ENCODE measurements around the gene EFHC1.
"Not testable (repeated sequence)": the region's sequence is repeated elsewhere in the genome, so short reads cannot be mapped to it uniquely, and the experiment has no call there.

Gene EFHC1

GRCh38 chr6:52400313-52401041 is 19.7 kb upstream of the EFHC1 start:
- no peak for DNase-seq

DNA sequence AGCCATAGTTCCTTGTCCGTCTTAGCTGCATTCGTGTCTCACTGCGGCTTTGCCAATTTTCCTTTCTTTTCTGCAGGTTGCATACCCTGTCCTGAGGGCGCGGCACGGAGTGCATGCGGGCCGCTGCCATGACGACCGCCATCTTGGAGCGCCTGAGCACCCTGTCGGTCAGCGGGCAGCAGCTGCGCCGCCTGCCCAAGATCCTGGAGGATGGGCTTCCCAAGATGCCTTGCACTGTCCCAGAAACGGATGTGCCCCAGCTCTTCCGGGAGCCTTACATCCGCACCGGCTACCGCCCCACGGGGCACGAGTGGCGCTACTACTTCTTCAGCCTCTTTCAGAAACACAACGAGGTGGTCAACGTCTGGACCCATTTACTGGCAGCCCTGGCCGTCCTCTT is 17.1 kb upstream of the EFHC1 start:
- no peak for DNase-seq

GRCh38 chr6:52403627-52404026 is 16.5 kb upstream of the EFHC1 start:
- DNase-seq: peak; percentile 26

- DNase-seq: no peak
These were observed 14.9 kb upstream of the EFHC1 start for GRCh38 chr6:52405243-52405642.

- peak; percentile 38 for DNase-seq
These were observed 12.7 kb upstream of the EFHC1 start for GRCh38 chr6:52407467-52407866.

DNA sequence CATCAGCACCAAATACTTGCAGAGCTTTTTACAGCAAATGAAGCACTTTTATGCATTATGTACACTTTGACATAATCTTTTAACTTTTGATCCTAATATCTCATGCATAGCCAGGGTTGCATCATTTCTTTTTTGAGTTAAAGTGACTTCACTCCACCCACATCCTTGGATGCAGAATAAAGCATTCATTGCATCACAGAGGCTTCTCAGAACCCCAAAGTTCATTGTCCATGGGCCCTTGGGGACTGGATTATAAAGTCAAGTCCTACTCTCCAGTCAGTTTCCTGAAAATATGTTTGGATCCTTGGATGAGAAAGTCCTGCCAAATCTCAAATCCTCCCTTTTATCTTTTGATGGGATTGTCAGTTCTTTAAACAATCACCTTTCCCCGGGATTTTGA is 10.6 kb upstream of the EFHC1 start:
- DNase-seq: no peak

GRCh38 chr6:52410979-52411378 is 9.2 kb upstream of the EFHC1 start:
- DNase-seq: no peak

DNA sequence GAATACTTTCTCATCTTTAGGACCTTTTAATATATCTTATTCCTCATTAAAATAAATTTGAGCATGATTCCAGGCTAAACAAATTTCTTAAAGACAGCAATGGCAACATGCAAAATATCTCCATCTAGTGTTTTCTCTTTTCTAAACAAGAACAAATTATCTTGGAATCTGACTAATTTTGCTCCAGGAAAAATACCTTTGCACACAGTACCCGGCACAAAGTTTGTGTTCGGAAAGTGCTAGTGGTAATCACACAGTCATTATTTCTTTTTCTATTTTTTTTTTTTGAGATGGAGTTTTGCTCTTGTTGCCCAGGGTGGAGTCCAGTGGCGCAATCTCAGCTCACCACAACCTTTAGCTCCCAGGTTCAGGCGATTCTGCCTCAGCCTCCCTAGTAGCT is 8.2 kb upstream of the EFHC1 start:
- no peak for DNase-seq

- no peak for DNase-seq
These were observed 4.8 kb upstream of the EFHC1 start for GRCh38 chr6:52415333-52415732.

- no peak for DNase-seq
These were observed 4.1 kb upstream of the EFHC1 start for GRCh38 chr6:52415917-52416628.

- peak; percentile 73 for DNase-seq
These were observed 3.5 kb upstream of the EFHC1 start for GRCh38 chr6:52416629-52417151.

DNA sequence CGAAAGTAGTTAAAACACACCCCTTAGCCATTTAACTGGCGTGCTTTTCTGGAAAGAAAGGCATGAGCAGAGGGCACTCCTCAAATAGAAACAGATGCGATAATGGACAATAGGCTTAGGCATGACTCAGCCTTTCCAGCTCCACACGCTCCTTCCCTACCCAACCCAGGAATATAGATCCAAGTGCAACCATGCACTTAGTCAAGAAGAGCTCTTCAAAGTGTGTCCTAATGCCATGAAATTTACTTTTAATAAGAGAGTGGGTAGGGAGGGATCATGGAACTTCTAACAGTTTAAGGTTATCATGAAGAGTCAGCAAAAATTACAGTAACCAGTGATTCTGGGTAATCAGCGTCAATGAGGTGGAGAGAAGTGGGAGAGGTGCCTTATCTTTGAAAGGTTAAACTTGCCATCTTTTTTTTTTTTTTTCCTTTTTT is 2.4 kb upstream of the EFHC1 start:
- no peak for DNase-seq

GRCh38 chr6:52418606-52419005 is 1.5 kb upstream of the EFHC1 start:
- DNase-seq: no peak

- DNase-seq: peak; percentile 73
These were observed 671 bp downstream of the EFHC1 start for GRCh38 chr6:52420668-52421358.

DNA sequence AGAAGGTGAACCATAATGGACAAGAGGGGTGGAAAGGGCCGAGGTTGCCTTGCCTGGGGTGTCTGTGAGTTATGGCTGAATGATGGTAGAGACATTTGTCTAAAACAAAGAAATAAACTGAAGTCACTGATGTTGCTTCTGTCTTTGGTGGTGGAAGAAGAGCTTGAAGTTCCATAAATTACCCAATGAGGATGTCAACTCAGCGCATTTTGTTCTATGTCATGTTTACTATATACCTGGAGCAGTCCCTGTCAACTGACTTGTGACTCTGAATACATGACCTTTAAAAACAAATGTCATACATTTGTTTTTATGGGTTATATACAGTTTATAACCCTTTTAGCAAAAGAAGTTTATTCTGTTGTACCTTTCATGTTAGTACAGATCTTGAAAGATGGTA is 2.0 kb downstream of the EFHC1 start:
- no peak for DNase-seq

DNA sequence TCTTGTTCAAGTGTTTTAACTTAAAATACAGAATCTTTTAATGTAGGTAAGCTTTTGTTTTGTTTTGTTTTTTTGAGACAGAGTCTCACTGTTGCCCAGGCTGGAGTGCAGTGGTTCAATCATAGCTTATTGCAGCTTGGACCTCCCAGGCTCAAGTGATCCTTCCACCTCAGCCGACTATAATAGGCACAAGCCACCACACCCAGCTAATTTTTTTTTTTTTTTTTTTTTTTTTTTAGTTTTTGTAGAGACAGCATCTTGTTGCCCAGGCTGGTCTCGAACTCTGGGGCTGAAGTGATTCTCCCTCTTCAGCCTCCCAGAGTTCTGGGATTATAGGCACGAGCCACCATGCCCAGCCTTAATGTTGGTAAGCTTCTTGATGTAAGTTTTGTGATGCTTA is 3.3 kb downstream of the EFHC1 start:
- no peak for DNase-seq

GRCh38 chr6:52423971-52424381 is 3.8 kb downstream of the EFHC1 start:
- DNase-seq: no peak

- no peak for DNase-seq
These were observed 4.4 kb downstream of the EFHC1 start for GRCh38 chr6:52424513-52424912.

GRCh38 chr6:52426667-52427066 is 6.5 kb downstream of the EFHC1 start:
- DNase-seq: no peak

DNA sequence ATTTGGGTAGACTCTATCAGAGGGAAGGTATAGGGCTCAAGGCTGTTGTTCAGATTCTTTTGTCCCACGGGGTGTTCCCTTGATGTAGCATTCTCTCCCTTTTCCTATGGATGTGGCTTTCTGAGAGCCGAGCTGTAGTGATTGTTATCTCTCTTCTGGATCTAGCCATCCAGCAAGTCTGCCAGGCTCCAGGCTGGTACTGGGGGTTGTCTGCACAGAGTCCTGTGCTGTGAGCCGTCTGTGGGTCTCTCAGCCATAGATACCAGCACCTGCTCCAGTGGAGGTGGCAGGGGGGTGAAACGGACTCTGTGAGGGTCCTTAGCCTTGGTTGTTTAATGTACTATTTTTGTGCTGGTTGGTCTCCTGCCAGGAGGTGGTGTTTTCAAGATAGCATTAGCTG is 13.2 kb downstream of the EFHC1 start:
- not testable (repeated sequence) for DNase-seq

DNA sequence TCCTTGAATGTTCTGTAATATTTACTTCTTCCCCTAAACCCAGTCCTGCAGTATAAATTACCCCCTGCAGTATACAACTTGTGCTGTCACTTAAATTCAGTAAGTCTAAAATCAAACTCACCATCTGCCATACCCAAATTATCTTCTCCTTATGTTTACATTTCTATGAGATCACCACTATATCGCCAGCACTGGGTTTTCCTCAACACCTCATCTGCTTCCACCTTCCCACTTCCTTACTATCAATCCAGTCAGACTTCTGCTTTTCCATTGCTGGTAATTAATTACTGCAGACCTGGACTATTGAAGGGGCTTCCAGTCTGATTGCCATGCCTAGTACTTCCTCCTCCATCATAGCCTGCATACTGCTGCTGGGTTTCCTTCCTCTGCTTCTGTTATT is 15.2 kb downstream of the EFHC1 start:
- DNase-seq: no peak

- DNase-seq: no peak
These were observed 18.8 kb downstream of the EFHC1 start for GRCh38 chr6:52438926-52439325.

DNA sequence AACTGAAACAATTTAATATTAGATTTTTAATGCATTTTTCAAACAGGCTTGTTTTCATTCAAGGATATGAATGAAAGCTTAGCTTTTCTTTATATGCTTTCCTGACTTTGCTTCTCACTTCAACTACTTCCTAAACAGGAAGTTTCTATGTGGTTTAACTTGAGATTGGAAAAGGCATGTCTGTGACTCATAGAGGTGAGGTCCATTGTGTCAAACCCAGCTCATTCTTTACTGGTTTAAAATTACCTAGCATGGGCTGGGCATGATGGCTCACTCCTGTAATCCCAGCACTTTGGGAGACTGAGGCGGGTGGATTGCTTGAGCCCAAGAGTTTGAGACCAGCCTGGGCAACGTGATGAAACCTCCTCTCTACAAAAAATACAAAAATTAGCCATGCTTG is 34.4 kb downstream of the EFHC1 start:
- DNase-seq: no peak

DNA sequence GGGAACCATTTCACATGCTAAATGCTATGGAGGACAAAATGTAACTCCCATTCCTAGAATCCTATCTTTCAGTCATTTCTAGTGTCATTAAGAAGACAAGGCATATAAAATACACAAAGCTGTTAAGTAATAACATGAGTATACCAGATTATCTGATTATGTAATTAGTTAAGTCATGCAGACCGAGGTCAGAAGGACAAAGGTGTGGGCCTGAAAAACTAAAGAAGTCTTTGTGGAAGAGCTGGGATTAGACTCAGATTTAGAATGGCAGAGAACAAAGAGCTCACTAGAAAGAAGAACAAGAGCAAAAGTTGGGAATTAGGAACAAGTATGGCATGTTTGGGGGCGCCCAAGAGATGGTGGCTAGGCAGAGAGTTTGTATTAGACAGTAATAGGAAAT is 37.0 kb downstream of the EFHC1 start:
- no peak for DNase-seq

Data from NCI-H345 (cell line).